ENCODE measurements around the gene UXS1. TPM values are rescaled to one million over a fixed set of nuclear protein-coding genes. Genes with fewer than 3 reads are reported as not detected.

UXS1 gene
- total RNA-seq, 1 donor, result 40.1 TPM

DNA sequence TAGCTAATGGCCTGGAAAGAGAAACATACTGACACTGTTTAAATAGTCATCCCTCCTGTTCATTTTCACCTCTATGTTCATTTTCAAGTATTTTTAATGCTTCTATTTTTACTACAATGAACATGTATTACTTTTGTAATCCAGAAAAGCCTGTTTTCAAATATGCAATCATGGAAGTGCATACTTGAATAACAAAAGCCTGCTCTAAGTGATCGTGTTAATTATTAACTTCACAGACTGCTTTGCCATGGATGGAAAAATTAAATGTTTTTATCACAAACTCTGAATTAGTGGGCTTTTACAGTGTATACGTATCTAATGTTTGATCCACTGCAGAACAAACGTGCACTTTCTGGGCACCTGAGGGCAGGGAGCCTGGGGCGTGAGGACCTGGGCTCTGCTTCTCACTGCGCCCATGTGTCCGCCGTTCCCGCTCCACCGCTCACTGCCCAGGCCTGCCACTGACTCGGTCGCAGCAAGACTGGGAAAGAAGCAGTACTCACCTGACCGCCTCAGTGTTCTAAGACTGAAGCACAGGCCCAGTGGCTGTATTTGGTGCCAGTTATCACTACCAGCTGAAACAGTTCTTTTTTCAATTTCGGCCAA is 80.6 kb downstream of the UXS1 start:
- DNase-seq (ENCODE audit: low read depth in 2 of 3, low spot score in 2 of 3), result no peak

- DNase-seq (ENCODE audit: low read depth in 2 of 3, low spot score in 2 of 3), result no peak
Observed at GRCh38 chr2:106111882-106112571, 82.1 kb downstream of the UXS1 start.

GRCh38 chr2:106109675-106110424 is 84.3 kb downstream of the UXS1 start:
- DNase-seq (ENCODE audit: low read depth in 2 of 3, low spot score in 2 of 3), result no peak

DNA sequence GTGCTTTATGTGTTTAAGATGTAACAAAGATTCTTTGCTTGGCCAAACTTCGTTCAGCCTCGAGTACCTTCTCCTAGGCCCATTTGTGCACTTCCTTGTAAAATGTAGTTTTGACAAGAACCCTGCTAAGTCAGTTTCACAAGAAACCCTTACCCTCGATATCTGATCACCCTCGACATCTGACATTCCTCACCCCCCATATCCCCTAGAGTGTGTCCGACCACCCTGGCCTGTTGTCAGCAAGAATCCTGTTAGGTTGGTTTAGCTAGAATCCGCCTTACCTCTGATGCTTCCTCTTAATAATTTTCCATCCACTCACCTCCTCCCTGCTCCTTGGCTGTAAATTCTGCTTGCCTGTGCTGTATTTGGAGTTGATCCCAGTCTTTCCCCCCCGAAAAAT is 85.3 kb downstream of the UXS1 start:
- DNase-seq (ENCODE audit: low read depth in 2 of 3, low spot score in 2 of 3), result no peak

- DNase-seq (ENCODE audit: low read depth in 2 of 3, low spot score in 2 of 3), result peak in 1 of 3 donors; percentile 28
Observed at GRCh38 chr2:106108351-106108750, 85.8 kb downstream of the UXS1 start.

DNA sequence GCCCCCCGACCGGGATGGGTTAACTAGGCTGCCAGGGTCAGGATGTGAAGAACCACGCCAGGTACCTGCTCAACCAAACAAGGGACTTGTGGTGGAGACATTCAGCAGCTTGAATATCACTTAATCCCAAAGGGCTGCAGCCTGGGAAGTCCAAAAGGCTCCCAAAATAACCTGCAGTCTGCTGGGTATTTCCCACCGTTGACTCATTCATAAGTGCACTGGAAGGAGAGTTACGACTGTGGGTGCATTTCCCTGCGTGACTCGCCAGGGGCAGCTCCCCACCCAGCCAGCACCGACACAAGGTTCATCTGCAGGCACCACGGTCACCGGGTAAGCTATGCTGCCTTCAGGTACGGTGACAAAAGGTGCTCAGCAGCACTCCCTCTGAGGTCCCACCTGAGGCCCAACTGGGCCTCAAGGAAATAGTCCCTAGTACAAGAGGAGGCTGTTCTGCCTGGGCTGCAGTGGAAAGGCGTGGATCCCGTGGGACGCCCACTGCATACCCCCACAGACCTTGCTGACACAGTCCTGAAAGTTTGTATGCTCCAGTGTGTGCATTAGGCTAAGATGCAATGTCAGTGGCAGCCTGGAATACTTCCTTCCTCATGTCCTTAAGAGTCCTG is 86.5 kb downstream of the UXS1 start:
- DNase-seq (ENCODE audit: low read depth in 2 of 3, low spot score in 2 of 3), result no peak

- no peak for DNase-seq (ENCODE audit: low read depth in 2 of 3, low spot score in 2 of 3)
Observed at GRCh38 chr2:106106622-106107508, 87.2 kb downstream of the UXS1 start.

DNA sequence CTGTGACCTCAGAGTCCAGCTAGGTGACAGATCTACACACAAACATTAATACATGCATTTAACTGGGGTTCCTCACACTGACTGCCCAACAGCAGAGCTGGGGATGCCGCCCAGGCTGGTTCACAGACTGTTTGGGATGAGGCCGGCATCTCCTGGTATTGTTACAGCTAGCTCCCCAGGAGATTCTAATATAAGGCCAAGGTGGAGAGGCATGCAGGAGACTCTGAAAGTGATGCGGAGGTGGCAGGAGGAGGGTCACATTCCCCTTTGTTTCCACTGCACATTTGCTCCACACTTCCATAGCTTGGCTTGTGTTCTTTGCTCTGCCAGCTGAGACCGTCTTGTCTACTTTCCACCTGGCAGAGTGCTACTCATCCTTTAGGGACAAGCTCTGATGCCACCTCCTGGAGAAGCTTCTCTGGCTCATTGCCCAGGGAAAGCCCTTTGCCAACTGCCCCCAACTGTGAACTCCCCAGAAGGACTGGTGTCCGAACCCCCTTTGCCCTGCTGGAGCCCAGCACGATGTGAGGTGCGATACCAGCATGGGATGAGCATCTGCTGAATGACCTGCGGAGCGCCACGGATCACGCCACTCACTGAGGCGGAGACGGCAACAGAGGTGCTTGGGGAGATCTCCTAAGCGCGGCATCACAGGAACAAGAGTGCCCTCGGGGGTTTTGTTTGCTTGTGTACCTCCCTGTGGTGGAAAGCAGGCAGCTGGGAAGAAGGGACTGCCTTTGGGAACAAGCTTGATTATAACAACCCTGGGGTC is 88.8 kb downstream of the UXS1 start:
- no peak for DNase-seq (ENCODE audit: low read depth in 2 of 3, low spot score in 2 of 3)

DNA sequence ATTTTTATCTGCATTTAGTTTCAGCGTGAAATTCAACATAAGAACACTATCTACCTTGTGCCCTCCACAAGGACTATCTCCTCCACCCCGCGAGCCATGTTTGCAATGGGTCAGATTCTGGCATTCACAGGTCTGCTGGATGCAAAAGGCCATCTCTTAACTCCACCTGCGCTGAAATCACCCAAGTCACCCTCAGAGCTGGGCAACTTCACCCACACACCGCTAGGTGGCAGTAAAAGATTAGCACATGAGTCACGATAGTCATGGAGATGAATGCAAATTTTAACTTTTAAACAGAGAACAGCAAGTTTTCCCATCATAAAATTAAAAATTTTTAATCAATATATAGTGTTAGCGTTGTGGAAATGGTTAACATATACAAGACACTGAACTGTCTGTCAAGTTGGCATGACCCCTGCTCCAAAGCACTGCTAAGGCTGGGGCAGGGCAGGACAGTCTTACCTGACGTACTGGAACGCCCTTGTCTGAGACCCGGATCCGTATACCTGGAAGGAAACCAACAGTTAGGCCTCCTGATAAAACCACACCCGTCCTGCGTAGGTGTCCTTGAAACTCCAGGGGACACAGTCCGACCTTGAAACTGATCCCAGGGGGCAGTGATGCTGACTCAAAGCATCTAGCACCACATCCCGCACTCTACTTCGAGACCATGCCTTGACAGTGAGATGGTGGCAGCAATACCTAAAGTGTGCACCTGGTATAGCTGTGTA is 89.6 kb downstream of the UXS1 start:
- DNase-seq (ENCODE audit: low read depth in 2 of 3, low spot score in 2 of 3), result peak; percentile 47 to 80 (median 49)

DNA sequence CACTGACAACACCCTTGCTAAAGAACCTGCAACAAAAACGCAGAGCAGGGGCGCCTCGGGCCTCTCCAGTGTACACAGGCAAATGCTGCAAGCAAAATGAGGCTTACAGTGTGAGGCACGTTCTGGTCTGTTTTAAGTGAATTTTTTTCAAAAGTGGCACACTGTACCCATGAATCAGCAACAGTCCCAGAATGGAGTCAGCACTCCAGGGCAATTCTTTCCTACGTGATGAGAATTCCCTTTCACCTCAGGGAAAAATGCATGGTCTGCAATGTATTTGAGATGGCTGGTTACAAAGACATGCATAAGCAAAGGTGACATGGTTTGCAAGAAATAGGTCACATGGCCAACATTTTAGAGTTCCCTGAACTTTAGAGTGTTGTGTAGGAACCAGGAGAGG is 94.4 kb downstream of the UXS1 start:
- no peak for DNase-seq (ENCODE audit: low read depth in 2 of 3, low spot score in 2 of 3)

GRCh38 chr2:106098664-106099063 is 95.4 kb downstream of the UXS1 start:
- DNase-seq (ENCODE audit: low read depth in 2 of 3, low spot score in 2 of 3), result no peak

GRCh38 chr2:106098081-106098480 is 96.0 kb downstream of the UXS1 start:
- peak in 1 of 3 donors; percentile 7 for DNase-seq (ENCODE audit: low read depth in 2 of 3, low spot score in 2 of 3)

GRCh38 chr2:106097038-106098000 is 96.8 kb downstream of the UXS1 start:
- no peak for DNase-seq (ENCODE audit: low read depth in 2 of 3, low spot score in 2 of 3)

GRCh38 chr2:106096299-106097037 is 97.6 kb downstream of the UXS1 start:
- DNase-seq (ENCODE audit: low read depth in 2 of 3, low spot score in 2 of 3), result no peak

DNA sequence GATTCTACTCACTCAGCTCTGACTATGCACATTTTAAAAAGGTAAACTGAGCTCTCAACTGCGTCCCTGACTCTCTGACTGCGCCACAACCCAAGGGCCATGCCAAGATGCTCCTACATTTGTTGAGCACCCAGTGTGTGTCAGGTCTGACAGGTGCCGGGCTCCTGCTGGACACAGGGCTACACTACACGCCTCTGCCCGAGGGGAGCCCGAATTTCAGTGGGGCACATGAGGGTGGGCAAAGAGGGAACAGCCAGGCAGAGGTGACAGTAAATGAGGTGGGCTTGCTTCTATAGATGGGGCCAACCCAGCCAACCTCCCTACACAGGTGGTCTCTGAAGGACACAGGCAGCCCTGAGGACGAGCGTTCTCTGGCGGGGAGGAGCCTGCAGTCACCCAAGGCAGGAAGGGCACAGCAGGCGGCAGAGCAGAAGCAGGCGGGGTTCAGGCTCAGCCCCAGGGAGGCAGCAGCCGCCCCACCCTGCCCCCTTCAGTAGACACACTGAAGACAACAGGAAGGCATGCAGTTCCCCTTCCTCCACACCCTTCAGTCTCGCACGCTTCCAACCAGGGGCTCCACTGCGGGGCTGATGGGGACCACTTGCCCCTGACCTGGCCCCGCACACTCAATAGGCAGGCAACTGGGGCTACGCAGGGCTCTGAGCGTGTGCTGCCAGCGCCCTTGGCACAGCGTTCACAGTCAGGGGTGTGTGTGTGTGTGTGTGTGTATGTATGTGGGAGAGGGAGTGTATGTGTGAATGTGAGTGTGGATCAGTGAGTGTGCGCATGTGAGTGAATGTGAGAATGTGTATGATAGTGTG is 98.4 kb downstream of the UXS1 start:
- DNase-seq (ENCODE audit: low read depth in 2 of 3, low spot score in 2 of 3), result peak; percentile 51 to 67 (median 65)

DNA sequence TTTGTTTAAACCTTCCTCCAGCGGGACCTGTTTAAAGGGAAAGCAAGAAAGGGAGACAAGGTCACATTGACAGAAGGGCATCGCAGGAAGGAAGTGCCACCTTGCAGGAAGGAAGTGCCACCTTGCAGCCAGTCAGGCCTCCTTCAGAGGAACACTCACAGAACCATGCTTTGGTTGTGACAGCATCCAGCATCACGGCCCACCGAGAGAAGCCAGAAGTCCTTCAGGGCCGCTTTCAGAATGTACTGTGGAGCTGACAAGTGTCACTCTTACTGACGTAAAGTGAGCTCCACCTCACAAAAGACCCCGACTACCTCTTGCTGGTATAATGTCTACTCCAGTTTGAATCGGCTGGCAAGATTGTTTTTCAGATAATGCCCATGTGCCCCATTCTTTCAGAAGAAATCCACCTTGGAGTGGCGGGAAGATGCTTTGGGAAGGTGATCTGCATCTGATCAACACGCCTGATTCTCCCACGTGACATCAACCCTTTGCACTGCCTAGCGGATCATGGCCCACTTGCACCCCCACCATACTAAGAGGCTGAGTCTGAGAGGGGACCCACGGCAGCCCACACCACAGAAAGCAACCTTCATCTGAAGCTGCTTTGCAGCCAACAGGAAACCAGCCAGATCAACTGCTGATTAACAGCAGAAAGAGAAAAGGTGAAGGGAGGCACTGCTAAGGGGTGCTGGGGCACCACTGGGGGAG is 99.8 kb downstream of the UXS1 start:
- DNase-seq (ENCODE audit: low read depth in 2 of 3, low spot score in 2 of 3), result peak in 2 of 3 donors; percentile 39 to 59

All from hematopoietic multipotent progenitor cell (in vitro differentiated cells).